Panc1 (cell line): Measurements from ENCODE around the gene CRIP3. TPM values are rescaled to one million over a fixed set of nuclear protein-coding genes. Genes with fewer than 3 reads are reported as not detected.

Source experiments
- ATAC-seq: fragments of 200-7000 bp; cut with Tn5 transposase; 2 replicates; pipeline ENCODE4 v1.9.1; 2020; ENCODE audit warnings: mild to moderate bottlenecking, moderate library complexity
- BruUV-seq: library from RNA; stranded (reverse); fragments of 400-500 nt; replicated peaks from 2 replicates; lab custom pipeline; 2021; lab: Mats Ljungman, UMichigan
- CTCF ChIA-PET: fragments of 300-600 bp; sonication (Branson Sonifier 250); formaldehyde crosslinking; loops from one replicate; lab custom pipeline; 2022; ENCODE audit warnings: antibody characterized with exemption; lab: Charles Lee
- POLR2A ChIA-PET: fragments of 300-600 bp; sonication (Branson Sonifier 250); formaldehyde crosslinking; loops from one replicate; lab custom pipeline; 2022; ENCODE audit warnings: antibody characterized with exemption; lab: Charles Lee
- DNase-seq: peaks from one replicate; pipeline ENCODE4 v3.0.0-alpha.2; 2010; ENCODE audit warnings: low read depth, low spot score
- H3K27ac ChIP-seq: 2 replicates; pipeline ENCODE4 v1.5.1; 2011; ENCODE audit warnings: mild to moderate bottlenecking, low read length, inconsistent platforms
- H3K27me3 ChIP-seq: fragments of 200-500 bp; sonication (Bioruptor generic); 2 replicates; pipeline ENCODE4 v1.6.0; 2014; ENCODE audit warnings: low read length, inconsistent platforms; ENCODE audit not compliant: control insufficient read depth, insufficient read depth
- H3K36me3 ChIP-seq: fragments of 200-500 bp; sonication (Bioruptor generic); 2 replicates; pipeline ENCODE4 v1.5.1; 2014; ENCODE audit warnings: inconsistent platforms, mild to moderate bottlenecking, low read length, moderate library complexity; ENCODE audit not compliant: control insufficient read depth, insufficient read depth
- H3K4me1 ChIP-seq: 2 replicates; pipeline ENCODE4 v1.5.1; 2011; ENCODE audit warnings: inconsistent platforms, mild to moderate bottlenecking, low read length, moderate library complexity; ENCODE audit not compliant: control insufficient read depth, insufficient read depth
- H3K4me3 ChIP-seq, 2 experiments: 2 replicates each; pipeline ENCODE4 v1.5.1; 2011 to 2012; ENCODE audit warnings: low read depth in 2 of 2, low read length in 2 of 2, mild to moderate bottlenecking in 2 of 2, inconsistent platforms in 1 of 2, moderate library complexity in 1 of 2
- H3K9me3 ChIP-seq: fragments of 200-500 bp; sonication (Bioruptor generic); 2 replicates; pipeline ENCODE4 v1.5.1; 2014; ENCODE audit warnings: low read depth, mild to moderate bottlenecking, inconsistent platforms, low read length, moderate library complexity; ENCODE audit not compliant: control insufficient read depth, insufficient read depth
- CTCF ChIP-seq: fragments of 450-650 bp; IDR thresholded peaks from 2 replicates; pipeline ENCODE4 v1.5.1; 2017; ENCODE audit warnings: mild to moderate bottlenecking
- POLR2AphosphoS5 ChIP-seq: IDR thresholded peaks from 2 replicates; pipeline ENCODE4 v1.6.1; 2012; ENCODE audit warnings: mild to moderate bottlenecking, low read depth, low read length, moderate library complexity
- REST ChIP-seq, 2 experiments: IDR thresholded peaks; 2 replicates each; pipeline ENCODE4 v1.6.1; 2011 to 2012; ENCODE audit warnings: low read depth in 2 of 2, control low read depth in 1 of 2, low read length in 1 of 2, mild to moderate bottlenecking in 1 of 2, moderate library complexity in 1 of 2; ENCODE audit not compliant: insufficient read depth in 1 of 2
- SIN3A ChIP-seq: IDR thresholded peaks from 2 replicates; pipeline ENCODE4 v1.6.1; 2012; ENCODE audit warnings: low read depth, mild to moderate bottlenecking, low read length, moderate library complexity, borderline replicate concordance; ENCODE audit not compliant: insufficient read depth
- TCF7L2 ChIP-seq: IDR thresholded peaks from 2 replicates; pipeline ENCODE4 v1.6.1; 2011; ENCODE audit warnings: mild to moderate bottlenecking, low read depth, low read length, inconsistent platforms
- in situ Hi-C: cut with HindIII; loops from 2 replicates; pipeline ENCODE4 v1.10.0; 2016; ENCODE audit warnings: low sequenced_read_pairs, low pct_unique_long_range_greater_than_20kb
- intact Hi-C: fragments of 100-400 bp; cut with micrococcal nuclease; formaldehyde crosslinking; loops from one replicate; pipeline ENCODE4 v1.10.0; 2022; ENCODE audit not compliant: unreplicated experiment
- total RNA-seq: library from RNA; stranded (reverse); gene quantifications from one replicate; pipeline ENCODE4 v1.2.1, GENCODE V29; 2021; ENCODE audit not compliant: unreplicated experiment

The CRIP3 gene
- total RNA-seq, 1 experiment from 2014 or later, result 0.64 TPM

- TF ChIP-seq CTCF, result no peak
- TF ChIP-seq POLR2AphosphoS5, result no peak
- TF ChIP-seq TCF7L2, result no peak
- CTCF ChIA-PET, result no interaction called here
Observed at GRCh38 chr6:43292763-43293318, 15.8 kb downstream of the CRIP3 start.

GRCh38 chr6:43292341-43292740 lies 16.3 kb downstream of the CRIP3 start:
- in situ Hi-C loops, result no loop called here
- CTCF ChIA-PET, result no interaction called here

More at GRCh38 chr6:43292763-43293318, 15.8 kb downstream of the CRIP3 start:
- no TSS peak for BruUV-seq
- no peaks in the 10 kb centered on the region for H3K4me1 ChIP-seq
- no peaks in the 10 kb centered on the region for H3K9me3 ChIP-seq
- no peak overlapping the region for H3K27ac ChIP-seq
- in situ Hi-C loops, result no loop called here
- no peaks in the 10 kb centered on the region for H3K36me3 ChIP-seq
- no peaks in the 10 kb centered on the region for H3K27me3 ChIP-seq
- no peak for ATAC-seq
- H3K4me3 ChIP-seq, result no peak overlapping the region
- POLR2A ChIA-PET, result no interaction called here
- intact Hi-C loops, result no loop called here
- DNase-seq, result no peak

More at GRCh38 chr6:43292341-43292740, 16.3 kb downstream of the CRIP3 start:
- DNase-seq (no peak), ATAC-seq (no peak)
- BruUV-seq, result no TSS peak
- no peaks in the 10 kb centered on the region for H3K4me1 ChIP-seq
- no peaks in the 10 kb centered on the region for H3K9me3 ChIP-seq
- no peak overlapping the region for H3K4me3 ChIP-seq
- POLR2A ChIA-PET, result no interaction called here
- TF ChIP-seq TCF7L2 (no peak), POLR2AphosphoS5 (no peak), REST (IDR thresholded peaks at IDR 0.05; ENCODE audit: insufficient read depth in 1 of 2, low read depth in 2 of 2, low read length in 1 of 2) (no peak), SIN3A (no peak), CTCF (no peak)
- no peaks in the 10 kb centered on the region for H3K36me3 ChIP-seq
- no peak overlapping the region for H3K27ac ChIP-seq
- no peaks in the 10 kb centered on the region for H3K27me3 ChIP-seq
- intact Hi-C loops, result no loop called here
